ENCODE data around the gene RAC3.

Gene RAC3

DNA sequence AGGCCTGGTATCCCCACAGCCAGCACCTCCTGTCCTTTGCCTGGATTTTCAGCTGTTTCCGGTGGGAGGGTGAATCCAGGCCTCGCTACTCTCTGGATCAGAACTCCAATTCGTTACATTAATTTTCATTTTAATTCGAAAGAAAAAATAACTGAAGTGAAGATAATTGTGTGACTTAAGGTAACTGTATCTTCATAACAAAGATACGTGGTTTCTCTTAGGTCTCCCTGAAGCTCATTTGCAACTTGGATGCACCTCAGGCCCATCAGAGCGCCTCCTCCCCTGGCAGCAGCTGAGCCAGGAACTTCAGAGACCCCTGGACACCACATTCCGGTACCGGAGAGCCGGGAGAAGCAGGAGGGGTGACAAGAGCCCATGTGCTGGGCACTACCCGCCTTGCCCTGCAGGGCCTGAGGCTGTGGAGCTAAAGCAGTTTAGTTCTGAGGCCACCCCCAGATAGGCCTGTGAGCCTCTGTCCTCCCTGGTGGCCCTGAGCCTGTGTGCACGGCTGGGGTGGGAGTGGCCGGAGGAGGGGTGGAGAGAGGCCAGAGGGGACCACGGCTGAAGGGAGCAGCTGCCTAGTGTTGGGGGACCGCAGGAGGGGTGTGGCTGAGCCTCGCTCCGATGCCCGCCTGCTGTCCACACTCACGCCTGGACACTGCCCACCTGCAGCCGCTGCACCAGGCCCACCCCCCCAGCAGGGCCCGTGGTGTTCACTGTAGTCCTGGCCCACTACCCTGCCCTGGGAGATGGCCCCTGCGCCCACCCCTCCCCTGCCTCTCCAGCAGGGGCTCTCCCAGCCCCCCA lies 45.5 kb downstream of the RAC3 start:
- DNase-seq (ENCODE audit: low spot score) = no peak

DNA sequence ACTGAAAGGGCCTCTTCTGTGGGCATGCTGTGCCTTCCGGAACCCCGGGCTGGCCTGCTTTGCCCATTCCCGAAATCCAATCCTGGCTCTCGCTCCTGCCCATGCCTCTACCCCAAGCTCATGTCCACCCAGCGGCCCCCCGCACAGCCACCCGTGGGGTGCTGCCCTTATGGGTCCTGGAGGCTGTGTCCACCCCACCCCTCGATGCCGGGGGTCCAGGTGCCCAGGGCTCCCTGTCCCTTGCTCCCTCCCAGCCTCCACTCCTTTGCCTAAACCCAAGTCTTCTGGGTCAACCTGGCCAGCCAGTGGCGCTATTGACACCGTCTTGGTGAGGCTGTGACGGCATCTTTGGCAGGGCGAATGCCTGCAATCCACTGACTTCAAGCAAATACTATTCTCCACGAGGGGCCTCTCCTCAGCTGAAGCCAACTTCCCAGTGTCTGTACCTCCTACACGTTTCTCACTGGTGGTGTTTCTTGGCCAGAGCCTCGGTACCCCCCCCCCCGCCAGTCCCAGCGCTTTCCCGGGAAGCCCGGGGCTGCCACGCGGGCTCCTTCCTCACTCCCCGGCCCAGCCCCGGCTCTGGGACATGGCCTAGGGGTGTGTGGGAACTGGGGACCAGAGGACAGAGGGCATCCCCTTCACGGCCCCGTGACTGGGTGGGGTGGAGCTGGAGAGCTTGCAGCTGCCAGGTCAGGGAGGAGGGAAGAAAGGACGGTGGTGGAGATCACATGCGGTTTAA lies 46.3 kb downstream of the RAC3 start:
- DNase-seq (ENCODE audit: low spot score) = no peak

DNA sequence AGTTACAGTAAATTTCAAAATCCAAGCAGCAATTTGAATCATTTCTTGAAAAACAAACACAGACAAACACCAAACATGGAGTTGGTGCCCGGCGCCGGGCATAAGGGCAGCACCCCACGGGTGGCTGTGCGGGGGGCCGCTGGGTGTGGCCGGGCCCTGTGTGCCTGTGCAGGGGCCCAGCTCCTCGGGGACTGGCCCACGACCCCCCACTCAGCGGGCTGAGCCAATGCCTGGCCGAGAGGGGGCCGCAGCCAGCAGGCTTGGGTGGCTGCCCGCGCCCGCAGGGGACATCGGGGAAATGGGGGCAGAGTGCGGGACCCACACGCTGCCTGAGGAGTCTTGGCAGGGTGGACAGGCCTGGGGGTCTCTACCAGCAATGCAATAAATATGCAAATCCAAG lies 47.0 kb downstream of the RAC3 start:
- no peak for DNase-seq (ENCODE audit: low spot score)

DNA sequence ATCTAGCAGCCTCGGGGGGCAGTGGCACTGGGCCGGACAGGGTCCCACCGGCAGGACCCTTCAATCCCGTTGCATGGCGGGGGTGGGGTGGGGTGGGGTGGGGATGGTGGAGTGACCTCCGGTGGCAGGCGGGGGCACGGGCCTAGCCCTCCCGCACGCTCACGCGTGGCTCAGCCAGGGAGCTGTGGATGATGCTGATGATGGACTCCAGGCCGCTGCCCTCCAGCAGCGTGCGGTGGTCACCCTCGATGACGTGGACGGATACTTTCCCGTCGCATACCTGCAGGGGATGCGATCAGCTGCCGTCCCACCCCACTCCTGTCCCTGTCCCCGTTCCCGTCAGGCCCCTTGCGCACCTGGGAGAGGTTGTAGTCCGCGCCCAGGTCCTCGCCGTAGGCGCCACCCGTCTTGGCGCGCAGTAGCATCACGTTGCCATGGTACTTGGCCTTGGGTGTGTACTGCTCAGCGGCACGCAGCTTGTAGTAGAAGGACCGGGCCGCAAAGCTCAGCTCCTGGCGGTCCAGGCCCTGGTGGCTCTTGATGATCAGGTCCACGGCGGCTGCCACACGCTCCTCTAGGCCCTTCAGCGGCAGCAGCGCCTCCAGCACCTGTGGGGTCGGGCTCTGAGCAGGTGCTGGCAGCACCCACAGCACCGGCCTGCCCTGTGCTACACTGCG lies 47.7 kb downstream of the RAC3 start:
- DNase-seq (ENCODE audit: low spot score) = no peak

DNA sequence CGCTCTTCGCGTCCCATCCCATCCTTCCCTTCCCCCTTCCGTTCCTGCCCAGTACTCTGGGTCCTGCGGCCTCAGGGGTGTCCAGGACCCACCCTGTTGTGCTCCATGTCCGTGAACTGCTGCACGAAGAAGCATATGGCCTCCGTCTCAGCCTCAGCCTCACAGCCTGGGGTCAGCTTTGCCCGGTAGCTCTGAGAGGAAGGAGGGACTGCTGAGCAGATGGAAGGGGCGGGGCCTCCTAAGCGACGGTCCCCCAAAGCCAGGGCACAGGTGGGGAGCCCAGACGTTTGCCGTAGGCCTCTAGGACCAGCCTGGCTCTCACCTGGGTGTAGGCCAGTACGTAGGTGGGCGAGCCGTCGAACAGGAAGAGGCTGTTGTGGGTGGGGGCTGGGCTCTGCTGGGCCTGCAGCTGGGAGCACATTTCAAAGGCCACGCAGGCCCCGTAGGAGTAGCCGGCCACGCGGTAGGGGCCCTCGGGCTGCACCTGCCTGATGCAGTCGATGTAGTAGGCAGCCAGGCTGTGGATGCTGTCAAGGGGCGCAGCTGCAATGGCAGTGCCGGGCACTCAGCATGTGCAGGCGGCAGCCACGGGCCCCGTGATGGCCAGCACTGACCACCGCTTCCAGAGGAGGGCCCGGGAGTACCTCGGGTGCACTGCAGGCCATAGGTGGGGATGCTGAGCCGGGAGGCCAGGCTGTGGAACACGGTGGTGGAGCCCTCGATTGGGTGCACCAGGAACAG lies 48.7 kb downstream of the RAC3 start:
- no peak for DNase-seq (ENCODE audit: low spot score)

DNA sequence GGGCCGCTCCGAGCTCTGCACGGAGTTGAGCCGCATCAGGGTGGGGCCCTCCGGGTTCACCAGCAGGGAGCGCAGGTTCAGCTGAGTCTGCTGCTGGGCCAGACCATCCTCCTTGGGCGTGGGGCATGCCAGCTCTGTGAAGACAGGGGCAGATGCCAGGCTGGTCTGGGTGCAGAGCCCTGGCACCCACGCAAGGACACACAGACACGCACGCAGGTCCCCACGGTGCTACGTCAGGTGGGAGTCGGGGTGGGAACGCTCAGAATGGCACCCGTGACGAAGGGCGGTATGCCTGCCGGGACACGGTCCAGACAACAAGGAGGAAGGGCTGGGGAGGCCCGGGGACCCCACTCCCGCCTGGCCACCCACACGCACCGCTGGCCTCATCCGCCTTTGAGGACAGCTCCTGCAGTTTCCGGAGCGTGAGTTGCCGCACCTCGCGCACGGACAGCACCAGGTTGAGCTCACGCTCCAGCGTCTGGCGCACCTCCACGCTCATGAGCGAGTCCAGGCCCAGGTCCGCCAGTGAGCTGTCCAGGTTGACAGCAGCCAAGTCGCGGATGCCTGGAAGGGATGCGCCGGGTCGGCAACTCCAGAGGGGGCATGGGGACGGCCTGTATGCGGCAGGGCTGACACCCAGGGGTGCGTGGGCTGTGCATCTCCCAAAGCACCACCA lies 49.4 kb downstream of the RAC3 start:
- DNase-seq (ENCODE audit: low spot score) = no peak

GRCh38 chr17:82081546-82081945 lies 50.1 kb downstream of the RAC3 start:
- no peak for DNase-seq (ENCODE audit: low spot score)

DNA sequence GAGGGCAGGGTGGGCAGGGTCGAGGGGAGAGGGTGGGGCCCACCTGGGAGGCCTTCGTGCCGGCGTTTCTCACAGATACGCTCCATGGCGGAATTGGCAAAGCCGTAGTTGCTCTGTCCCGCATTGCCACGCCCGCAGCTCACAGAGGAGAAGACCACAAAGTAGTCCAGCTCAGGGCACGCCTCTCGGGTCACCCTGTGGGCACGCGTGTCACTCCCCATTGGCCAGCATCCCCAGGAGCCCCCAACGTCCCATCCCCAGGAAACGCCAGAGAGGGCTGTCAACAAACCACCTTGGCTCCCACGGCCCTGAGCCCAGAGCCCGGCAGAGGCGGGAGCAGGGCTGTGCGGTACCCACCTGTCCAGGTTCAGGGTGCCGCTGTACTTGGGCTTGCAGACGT lies 50.5 kb downstream of the RAC3 start:
- DNase-seq (ENCODE audit: low spot score) = no peak

- DNase-seq (ENCODE audit: low spot score) = no peak
Observed at GRCh38 chr17:82082456-82082855, 51.0 kb downstream of the RAC3 start.

DNA sequence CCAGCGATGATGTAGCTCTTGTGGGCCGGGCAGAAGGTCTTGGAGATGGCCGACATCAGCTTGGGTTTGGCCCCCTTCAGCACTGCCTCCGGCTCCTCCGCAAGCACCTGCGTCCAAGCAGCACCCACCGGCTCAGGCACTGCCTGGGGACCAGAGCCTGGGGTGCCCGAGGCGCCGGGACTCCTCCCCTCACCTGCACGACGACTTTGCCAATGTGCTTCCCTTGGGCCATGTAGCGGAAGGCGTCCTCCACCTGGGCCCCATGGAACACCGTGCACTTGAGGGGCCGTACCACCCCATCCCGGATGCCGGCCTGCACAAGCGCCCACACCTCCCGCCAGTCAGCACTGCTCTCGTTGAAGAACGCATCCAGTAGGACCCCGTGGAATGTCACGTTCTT lies 51.5 kb downstream of the RAC3 start:
- DNase-seq (ENCODE audit: low spot score) = no peak
